KMS-11 (cell line): Measurements from ENCODE around the gene LMCD1.

Source experiments
- H2AFZ ChIP-seq: fragments of 200-600 bp; sonication (generic); 2 replicates; pipeline ENCODE4 v1.6.1; 2016; ENCODE audit warnings: antibody characterized with exemption, mixed run types, low read depth
- H3K27ac ChIP-seq: fragments of 200-600 bp; sonication (generic); 2 replicates; pipeline ENCODE4 v1.6.1; 2016; ENCODE audit warnings: mild to moderate bottlenecking, mixed run types
- H3K27me3 ChIP-seq: fragments of 200-600 bp; sonication (generic); 2 replicates; pipeline ENCODE4 v1.6.1; 2017; ENCODE audit warnings: mild to moderate bottlenecking, low read depth, mixed run types, moderate library complexity; ENCODE audit not compliant: insufficient read depth
- H3K36me3 ChIP-seq: fragments of 200-600 bp; sonication (generic); 2 replicates; pipeline ENCODE4 v1.6.1; 2017; ENCODE audit warnings: mild to moderate bottlenecking, mixed run types; ENCODE audit not compliant: insufficient read depth
- H3K4me1 ChIP-seq: fragments of 200-600 bp; sonication (generic); 2 replicates; pipeline ENCODE4 v1.6.1; 2016; ENCODE audit warnings: mild to moderate bottlenecking, low read depth, mixed run types; ENCODE audit not compliant: poor library complexity, severe bottlenecking
- H3K4me2 ChIP-seq: fragments of 200-600 bp; sonication (generic); 2 replicates; pipeline ENCODE4 v1.7.0; 2016; ENCODE audit warnings: mild to moderate bottlenecking, mixed run types
- H3K4me3 ChIP-seq: fragments of 200-600 bp; sonication (generic); IDR thresholded peaks from 2 replicates; pipeline ENCODE4 v1.6.1; 2017; ENCODE audit warnings: low read depth, low read length, mixed read lengths; ENCODE audit not compliant: insufficient read depth
- H3K79me2 ChIP-seq: fragments of 200-600 bp; sonication (generic); 2 replicates; pipeline ENCODE4 v1.6.1; 2016; ENCODE audit warnings: low read depth, mixed run types; ENCODE audit not compliant: insufficient read depth
- H3K9ac ChIP-seq: fragments of 200-600 bp; sonication (generic); 2 replicates; pipeline ENCODE4 v1.6.1; 2016; ENCODE audit warnings: mild to moderate bottlenecking, mixed run types
- H4K20me1 ChIP-seq: fragments of 200-600 bp; sonication (generic); 2 replicates; pipeline ENCODE4 v1.6.1; 2016; ENCODE audit warnings: mild to moderate bottlenecking, mixed run types; ENCODE audit not compliant: insufficient read depth
- CTCF ChIP-seq: fragments of 200-600 bp; sonication (generic); conservative IDR thresholded peaks from 2 replicates; pipeline ENCODE4 v1.6.1; 2017; ENCODE audit warnings: low read depth, mild to moderate bottlenecking, antibody characterized with exemption, low read length, moderate library complexity, mixed read lengths

LMCD1 gene

GRCh38 chr3:8573342-8573926 lies 71.8 kb downstream of the LMCD1 start:
- Histone ChIP-seq H2AFZ (no peak overlapping the region), H3K4me1 (peaks cover 16% of the 10 kb centered on the region), H3K27me3 (no peaks in the 10 kb centered on the region), H3K9ac (no peak overlapping the region), H3K79me2 (no peaks in the 10 kb centered on the region), H3K4me3 (no peak overlapping the region), H3K27ac (no peak overlapping the region), H3K4me2 (no peak overlapping the region), H4K20me1 (no peaks in the 10 kb centered on the region), H3K36me3 (no peaks in the 10 kb centered on the region)
- no peak for TF ChIP-seq CTCF

GRCh38 chr3:8574040-8574669 lies 72.5 kb downstream of the LMCD1 start:
- H3K4me3 ChIP-seq = no peak overlapping the region
- no peak overlapping the region for H3K4me2 ChIP-seq
- no peak for TF ChIP-seq CTCF
- no peaks in the 10 kb centered on the region for H3K79me2 ChIP-seq
- peaks cover 24% of the 10 kb centered on the region for H3K4me1 ChIP-seq
- H3K27ac ChIP-seq = no peak overlapping the region
- no peak overlapping the region for H2AFZ ChIP-seq
- H3K9ac ChIP-seq = no peak overlapping the region
- no peaks in the 10 kb centered on the region for H3K27me3 ChIP-seq
- H4K20me1 ChIP-seq = no peaks in the 10 kb centered on the region
- H3K36me3 ChIP-seq = no peaks in the 10 kb centered on the region

- Histone ChIP-seq H4K20me1 (no peaks in the 10 kb centered on the region), H3K4me3 (no peak overlapping the region), H3K79me2 (no peaks in the 10 kb centered on the region), H3K4me2 (no peak overlapping the region), H3K9ac (no peak overlapping the region), H3K27me3 (no peaks in the 10 kb centered on the region), H3K4me1 (peaks cover 30% of the 10 kb centered on the region), H2AFZ (no peak overlapping the region), H3K36me3 (no peaks in the 10 kb centered on the region), H3K27ac (no peak overlapping the region)
- TF ChIP-seq CTCF = no peak
These were observed 73.2 kb downstream of the LMCD1 start for GRCh38 chr3:8574670-8575322.

- TF ChIP-seq CTCF = no peak
- no peaks in the 10 kb centered on the region for H4K20me1 ChIP-seq
- H3K27ac ChIP-seq = no peak overlapping the region
- no peaks in the 10 kb centered on the region for H3K27me3 ChIP-seq
- no peak overlapping the region for H3K4me2 ChIP-seq
- no peak overlapping the region for H3K9ac ChIP-seq
- H3K79me2 ChIP-seq = no peaks in the 10 kb centered on the region
- no peak overlapping the region for H2AFZ ChIP-seq
- no peaks in the 10 kb centered on the region for H3K36me3 ChIP-seq
- no peak overlapping the region for H3K4me3 ChIP-seq
- H3K4me1 ChIP-seq = peaks cover 37% of the 10 kb centered on the region
These were observed 73.9 kb downstream of the LMCD1 start for GRCh38 chr3:8575364-8576104.
